Measurements from ENCODE around the gene SUPT3H.
A peak's percentile ranks its signal among the peaks of the same experiment; 100 is the strongest.

The SUPT3H gene

GRCh38 chr6:44824567-44824966 lies 553.2 kb downstream of the SUPT3H start:
- DNase-seq = no peak

DNA sequence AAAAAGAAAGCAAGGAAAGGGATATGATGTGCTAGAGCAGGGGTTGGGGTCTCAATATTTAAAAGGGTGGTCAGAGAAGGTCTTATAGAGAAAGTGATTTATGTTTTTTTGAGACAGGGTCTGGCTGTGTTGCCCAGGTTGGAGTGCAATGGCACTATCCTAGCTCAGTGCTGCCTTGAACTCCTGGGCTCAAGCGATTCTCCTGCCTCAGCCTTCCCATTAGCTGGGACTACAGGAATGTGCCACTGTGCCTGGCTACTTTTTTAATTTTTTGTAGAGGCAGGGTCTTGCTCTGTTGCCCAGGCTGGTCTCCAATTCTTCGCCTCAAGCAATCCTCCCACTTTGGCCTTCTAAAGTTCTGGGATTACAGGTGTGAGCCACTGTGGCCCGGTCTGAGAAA lies 557.0 kb downstream of the SUPT3H start:
- no peak for DNase-seq

GRCh38 chr6:44820321-44820720 lies 557.4 kb downstream of the SUPT3H start:
- no peak for DNase-seq

GRCh38 chr6:44811456-44811855 lies 566.3 kb downstream of the SUPT3H start:
- no peak for DNase-seq

- DNase-seq = no peak
These were observed 568.5 kb downstream of the SUPT3H start for GRCh38 chr6:44809258-44809657.

DNA sequence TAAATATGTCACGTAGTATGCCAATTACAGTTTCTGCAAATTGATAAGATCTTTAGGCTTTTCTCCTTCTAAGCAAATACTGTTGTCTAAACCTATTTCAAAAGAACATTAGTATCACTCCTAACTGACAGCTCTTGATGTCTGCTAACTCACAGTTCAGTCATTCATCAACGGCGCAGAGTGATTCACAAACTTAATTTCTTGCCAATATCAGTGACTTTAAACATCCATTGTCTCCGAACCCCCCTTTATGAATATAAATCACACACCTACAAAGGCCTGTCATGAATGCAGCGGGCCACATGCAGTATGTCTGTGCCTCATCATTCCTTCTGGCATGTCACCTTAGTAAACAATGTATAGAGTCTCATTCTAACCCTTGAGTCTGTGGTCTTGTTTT lies 569.6 kb downstream of the SUPT3H start:
- DNase-seq = no peak

GRCh38 chr6:44806656-44807055 lies 571.1 kb downstream of the SUPT3H start:
- DNase-seq = no peak

GRCh38 chr6:44805238-44805846 lies 572.4 kb downstream of the SUPT3H start:
- DNase-seq = no peak

DNA sequence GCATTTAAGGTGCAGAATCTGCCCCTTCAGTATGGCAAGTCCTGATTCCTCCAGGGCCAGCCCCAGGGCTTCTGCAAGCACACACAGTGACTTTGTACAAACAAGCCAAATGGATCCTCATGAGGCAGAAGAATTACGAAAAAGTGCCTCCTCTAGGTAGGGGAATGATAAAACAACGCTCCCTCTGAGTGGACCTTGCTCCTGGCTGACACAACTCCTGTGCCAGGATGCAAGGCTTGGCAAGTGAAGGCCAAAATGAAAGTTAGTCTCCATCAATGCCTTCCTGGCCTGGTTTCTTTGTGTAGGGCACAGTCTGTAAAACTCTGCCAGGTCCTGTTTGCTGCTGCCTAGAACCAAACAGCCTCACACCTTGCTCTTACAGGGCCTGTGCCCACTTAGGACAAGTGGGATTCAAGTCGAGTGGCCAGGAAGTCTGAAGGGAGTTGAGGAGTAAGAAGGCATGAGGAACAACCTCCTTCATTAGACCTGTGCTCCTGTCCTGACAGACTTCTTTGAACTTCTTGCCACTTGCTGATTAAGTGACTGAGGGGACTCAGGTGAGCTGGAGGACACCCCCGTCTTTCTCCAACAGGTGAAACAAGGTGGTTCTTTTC lies 573.1 kb downstream of the SUPT3H start:
- DNase-seq = no peak

- DNase-seq = no peak
These were observed 573.7 kb downstream of the SUPT3H start for GRCh38 chr6:44804016-44804415.

- DNase-seq = no peak
These were observed 576.7 kb downstream of the SUPT3H start for GRCh38 chr6:44800784-44801592.

GRCh38 chr6:44800171-44800783 lies 577.5 kb downstream of the SUPT3H start:
- no peak for DNase-seq

GRCh38 chr6:44797746-44798145 lies 580.0 kb downstream of the SUPT3H start:
- no peak for DNase-seq

- no peak for DNase-seq
These were observed 582.4 kb downstream of the SUPT3H start for GRCh38 chr6:44795326-44795725.

DNA sequence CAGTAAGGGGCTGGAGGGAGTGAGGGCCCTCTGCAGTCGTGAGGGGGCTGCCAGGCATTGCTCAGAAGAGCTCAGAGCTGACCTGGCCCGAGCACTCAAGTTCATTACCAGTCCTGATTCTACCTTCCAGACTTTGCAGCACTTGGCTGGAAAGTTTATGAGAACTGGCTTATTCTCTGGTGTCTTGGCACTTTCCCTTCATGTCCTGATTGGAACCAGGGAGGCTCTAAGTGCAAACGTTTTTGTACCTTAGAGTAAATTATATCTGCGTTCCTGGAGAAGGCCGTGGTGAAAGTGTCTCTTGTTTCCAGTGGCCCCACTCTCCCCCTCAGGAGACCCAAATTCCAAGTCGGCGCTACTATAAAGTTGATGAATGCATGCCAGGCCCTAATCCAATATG lies 587.9 kb downstream of the SUPT3H start:
- no peak for DNase-seq

DNA sequence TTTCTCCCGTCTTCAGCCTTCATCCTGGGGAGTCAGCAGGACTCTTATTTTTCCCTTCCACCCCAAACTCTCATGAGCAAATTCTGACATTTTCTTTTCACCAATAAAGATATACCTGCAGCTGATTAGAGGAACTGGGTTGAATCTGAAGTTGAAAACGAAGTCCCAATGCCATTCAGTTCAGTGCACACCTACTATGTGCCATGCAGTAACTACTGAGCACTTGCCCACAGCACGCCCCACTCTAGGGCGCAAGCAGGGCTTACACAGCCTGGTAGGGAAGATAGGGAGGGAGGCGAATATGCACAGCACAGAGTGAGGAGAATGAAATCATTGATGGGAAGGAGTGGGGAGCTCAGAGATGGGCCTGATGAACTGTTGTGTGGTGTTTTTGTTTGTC lies 588.7 kb downstream of the SUPT3H start:
- no peak for DNase-seq

DNA sequence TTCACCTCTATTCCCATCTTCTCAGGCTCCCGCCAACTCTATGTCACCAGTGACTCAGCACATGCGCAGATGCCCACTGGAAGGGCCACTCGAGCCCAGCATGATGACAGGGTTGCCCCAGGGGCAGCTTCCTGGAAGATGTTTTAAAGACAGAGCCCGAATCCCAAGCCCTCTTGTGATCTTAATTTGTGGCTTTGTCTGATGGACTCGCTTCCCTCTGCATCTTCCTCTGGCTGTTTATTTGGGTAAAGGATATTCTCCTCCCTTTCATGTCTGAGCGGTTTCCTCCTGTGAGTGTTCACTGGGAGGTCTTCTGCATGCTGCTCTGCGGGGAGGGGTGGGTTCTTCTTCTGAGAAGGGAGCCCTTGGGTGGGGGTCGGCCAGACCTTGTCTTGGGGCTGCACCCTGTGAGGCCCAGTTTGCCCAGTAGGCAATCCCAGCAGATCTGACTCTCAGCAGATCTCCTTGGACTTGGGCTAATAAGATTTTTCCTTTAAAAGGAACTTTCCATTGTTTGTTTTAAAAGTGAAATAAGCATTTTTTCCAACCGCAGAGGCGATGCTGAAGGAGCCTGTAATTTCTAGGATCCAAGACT lies 589.2 kb downstream of the SUPT3H start:
- DNase-seq = no peak

DNA sequence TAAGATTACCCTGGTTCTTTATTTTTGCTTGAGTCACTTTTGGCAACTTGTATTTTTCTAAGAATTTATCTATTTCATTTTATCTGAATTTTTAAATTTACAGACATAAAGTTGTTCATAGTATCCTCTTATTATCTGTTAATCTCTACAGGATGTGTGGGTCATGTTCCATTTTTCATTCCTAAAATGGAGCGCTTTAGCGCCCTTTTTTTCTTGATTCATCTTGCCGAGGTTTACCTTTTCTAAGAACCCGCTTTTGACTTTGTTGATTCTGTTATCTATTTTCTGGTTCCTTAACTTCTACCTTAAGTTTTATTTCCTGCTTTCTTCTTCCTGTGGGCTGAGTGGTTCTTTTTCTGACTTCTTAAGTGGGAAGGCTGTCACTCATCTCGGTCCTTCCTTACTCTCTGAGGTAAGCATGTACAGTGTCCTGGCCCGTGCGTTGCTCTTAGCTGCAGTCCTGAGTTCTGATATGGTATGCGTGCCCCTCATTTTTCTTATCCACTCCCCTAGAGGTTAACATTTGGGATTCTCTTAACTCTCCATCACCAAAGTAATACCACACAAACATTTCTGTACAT lies 590.4 kb downstream of the SUPT3H start:
- peak; percentile 9 for DNase-seq

DNA sequence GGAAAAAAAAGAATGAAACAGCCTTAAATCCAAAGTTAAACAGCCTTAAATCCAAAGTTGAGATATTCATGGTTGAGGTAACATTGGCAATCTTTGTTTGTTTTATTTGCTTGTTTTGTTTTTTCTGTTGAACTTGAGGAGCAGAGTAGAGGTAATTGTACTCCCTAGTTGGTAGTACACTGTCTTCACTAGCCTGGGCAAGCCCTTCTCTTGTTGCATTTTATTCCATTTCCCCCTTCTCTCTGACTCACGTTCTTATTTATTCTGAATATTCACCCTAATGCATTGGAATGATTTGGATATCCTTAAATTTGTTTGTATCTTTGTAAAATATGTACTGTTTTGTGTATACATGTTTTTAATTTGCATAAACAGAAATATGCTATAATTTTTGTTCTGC lies 592.6 kb downstream of the SUPT3H start:
- no peak for DNase-seq

DNA sequence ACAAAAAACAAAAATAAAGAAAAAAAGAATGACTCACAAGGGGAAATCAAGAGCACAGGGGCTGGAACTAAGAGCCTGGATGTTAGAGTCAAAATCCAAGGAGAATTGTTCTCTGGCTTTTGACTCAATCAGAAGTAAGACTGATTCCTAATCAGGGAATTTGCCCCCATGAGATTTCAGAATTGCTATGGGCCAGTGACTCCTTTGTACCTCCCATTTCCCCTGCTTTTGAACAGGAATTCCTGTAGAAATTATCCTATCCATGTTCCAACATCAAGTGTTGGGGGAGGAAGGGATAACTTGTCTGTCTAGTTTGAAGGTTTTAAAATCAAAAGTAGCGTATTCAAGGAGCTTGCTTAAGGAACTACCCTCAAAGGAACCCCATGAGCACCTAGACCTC lies 593.5 kb downstream of the SUPT3H start:
- no peak for DNase-seq

GRCh38 chr6:44782892-44783291 lies 594.8 kb downstream of the SUPT3H start:
- no peak for DNase-seq

DNA sequence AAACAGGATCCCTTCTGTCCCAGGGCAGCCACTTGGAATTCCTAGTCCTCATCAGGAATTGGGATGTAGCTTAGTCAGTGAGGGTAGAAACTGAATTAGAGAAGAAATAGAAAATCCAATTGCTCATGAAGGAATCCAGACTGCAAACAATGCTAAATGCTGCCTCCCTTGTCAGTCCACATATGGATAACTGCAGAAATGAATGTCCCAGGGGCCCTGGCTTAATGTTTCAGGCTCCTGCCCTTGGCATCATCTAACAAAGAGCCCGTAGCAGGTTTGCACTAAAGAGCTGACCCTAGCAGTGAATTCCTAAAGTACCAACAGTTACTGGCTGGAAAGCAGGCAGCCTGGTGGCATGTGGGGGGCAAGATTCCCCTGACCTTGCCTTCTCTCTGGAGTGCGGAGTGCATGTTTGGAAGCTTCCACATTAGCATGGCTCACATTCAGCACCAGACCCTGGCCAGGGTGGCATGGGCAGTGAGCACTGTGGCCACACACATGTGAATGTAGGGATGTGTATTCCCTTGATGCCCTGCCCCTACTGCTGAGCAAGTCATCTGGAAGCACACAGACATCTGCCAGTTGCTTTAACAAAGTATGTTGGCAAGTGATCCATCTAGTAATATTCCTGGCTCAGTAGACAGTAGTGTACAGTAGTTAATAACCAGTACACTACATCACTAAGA lies 595.7 kb downstream of the SUPT3H start:
- DNase-seq = no peak
